GM23248 (cell line): Measurements from ENCODE around the gene BCL10.

Experiments used
- EZH2 ChIP-seq: fragments of 200-600 bp; sonication (generic); IDR thresholded peaks from 2 replicates; pipeline ENCODE4 v1.6.1; 2018; ENCODE audit warnings: antibody characterized with exemption, mild to moderate bottlenecking; ENCODE audit not compliant: insufficient read depth, poor library complexity, severe bottlenecking
- EZH2phosphoT487 ChIP-seq: fragments of 200-600 bp; sonication (generic); IDR thresholded peaks from 2 replicates; pipeline ENCODE4 v1.6.1; 2018; ENCODE audit warnings: antibody characterized with exemption, moderate library complexity, mild to moderate bottlenecking, low read depth; ENCODE audit not compliant: insufficient read depth

DNA sequence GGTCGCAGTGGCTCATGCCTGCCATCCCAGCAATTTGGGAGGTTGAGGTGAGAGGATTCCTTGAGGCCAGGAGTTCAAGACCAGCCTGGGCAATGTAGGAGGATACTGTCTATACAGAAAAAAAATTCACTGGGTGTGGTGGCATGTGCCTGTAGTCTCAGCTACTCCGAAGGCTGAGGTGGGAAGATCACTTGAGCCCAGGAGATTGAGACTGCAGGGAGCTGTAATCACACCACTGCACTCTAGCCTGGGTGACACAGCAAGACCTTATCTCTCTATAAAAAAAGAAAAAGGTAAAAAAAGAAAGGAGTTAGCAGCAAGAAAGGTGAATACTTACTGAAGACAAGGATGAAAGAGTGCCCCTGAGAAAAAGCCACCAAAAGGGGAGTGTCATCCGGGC is 23.7 kb upstream of the BCL10 start:
- TF ChIP-seq EZH2phosphoT487 (no peak), EZH2 (no peak)
